HS-5 (cell line): ENCODE measurements around the gene SLC51A.

Experiments
- DNase-seq: peaks from one replicate; pipeline ENCODE4 v3.0.0-alpha.2; 2012; ENCODE audit warnings: low read depth

SLC51A gene

DNA sequence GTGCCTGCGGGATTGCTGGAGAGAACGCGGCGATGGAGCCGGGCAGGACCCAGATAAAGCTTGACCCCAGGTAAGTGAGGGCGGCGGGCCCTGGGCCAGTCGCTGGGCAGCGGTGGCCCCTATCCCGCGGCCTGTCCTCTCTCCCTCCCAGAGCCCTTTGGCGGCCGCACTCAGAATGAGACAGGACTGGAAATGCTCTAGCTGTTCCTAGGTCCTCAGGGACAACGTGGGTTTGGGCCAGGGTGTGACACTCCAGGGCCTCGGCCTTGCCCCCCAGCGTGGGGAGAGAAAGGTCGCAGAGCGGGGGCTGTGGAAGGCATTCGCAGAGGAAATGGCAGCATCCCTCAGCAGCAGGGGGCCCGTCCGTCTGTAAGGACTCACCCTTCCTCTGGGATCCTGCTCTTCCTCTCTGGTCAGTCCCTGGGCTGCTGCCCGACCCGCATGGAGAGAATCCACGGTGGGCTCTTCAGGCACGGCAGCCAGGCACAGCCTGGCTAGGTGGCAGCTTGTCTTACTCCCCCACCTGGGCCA is 412 bp downstream of the SLC51A start:
- DNase-seq: no peak

DNA sequence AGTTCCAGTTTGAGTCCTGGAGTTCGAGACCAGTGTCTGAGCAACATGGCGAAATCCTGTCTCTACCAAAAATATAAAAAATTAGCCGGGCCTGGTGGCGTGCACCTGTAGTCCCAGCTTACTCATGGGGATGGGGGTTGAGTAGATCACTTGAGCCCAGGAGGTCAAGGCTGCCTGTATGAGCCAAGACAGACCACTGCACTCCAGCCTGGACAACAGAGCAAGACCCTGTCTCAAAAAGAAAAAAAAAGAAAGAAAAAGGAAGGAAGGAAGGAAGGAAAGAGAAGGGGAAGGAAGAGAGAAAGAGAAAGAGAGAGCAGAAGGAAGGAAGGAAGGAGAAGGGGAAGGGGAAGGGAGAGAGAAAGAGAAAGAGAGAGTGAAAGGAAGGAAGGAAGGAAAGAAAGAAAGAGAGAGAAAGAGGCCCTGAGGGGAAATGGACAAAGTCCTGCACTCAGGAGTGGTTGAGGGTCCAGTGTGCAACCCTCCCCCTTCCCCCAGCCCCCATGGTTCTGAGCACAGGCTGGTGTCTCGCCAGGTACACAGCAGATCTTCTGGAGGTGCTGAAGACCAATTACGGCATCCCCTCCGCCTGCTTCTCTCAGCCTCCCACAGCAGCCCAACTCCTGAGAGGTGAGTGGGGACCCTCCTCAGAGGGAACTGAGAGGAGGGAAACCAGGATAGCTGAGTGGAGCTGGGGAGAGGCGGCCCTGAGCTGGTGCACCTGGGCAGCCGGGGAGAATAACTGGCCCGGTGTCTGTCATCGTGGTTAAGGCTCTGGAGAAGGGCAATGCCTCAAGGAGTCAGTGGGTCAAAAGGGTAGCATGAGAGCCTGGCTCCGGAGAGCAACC is 1.2 kb downstream of the SLC51A start:
- DNase-seq: no peak

DNA sequence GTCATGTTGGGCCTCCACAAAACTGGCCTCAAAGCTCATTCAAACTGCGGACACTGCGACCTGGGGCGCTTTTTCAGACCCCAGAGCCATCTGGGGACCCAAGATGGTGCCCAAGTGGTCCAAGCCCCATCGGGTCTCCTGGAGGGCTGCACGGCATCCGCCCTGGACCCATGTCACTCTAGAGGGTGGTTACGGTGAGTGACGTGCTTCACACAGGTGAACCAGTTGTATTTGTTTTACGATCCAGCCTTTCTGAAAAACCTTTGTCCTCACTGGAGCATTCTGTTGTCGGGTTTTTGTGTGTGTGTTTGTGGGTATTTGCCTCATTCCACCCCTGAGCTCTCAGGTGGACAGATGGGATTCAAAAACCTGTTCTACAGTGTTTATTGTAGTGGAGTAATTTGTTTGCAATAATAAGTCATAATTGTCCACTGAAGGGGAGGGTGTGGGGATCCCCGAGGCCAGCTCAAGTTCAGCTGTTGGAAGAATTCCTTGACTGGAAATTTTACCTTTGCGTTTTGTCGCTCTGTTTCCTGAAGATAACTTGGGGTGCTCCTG is 1.9 kb downstream of the SLC51A start:
- no peak for DNase-seq

DNA sequence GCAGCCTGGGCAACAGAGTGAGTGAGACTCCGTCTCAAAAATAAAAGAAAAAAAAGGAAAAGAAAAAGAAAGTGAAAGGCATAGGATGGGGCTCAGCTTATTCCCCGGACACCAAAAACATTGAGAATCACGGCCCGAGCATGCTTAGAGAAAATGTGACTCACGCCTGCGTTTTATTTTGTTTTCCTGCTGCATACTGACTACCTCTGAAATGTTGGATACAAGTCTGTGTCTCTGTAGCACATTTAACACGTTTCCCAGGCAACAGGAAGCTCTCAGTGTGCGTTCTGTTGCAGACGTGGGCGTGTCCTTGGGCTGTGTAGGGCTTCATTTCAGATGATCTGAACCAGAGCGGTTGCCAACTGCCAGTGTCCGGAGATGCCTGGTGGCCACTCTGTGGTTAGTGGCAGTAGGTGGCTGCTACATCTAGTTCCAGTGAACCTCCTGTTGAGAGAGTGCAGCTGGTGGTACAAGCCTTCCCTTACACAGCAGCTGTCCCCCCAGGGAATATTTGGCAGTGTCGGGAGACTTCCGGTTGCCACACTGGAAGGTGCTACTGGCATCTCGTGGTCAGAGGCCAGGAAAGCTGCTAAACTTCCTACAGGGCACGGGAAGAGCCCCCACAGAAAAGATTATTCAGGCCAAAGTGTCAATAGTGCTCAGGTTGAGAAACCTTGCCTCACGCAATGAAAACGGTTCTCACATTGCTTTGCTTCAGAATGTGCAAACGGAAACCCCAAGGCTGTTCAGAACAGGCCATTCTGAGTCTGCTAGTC is 3.0 kb downstream of the SLC51A start:
- peak; percentile 58 for DNase-seq

DNA sequence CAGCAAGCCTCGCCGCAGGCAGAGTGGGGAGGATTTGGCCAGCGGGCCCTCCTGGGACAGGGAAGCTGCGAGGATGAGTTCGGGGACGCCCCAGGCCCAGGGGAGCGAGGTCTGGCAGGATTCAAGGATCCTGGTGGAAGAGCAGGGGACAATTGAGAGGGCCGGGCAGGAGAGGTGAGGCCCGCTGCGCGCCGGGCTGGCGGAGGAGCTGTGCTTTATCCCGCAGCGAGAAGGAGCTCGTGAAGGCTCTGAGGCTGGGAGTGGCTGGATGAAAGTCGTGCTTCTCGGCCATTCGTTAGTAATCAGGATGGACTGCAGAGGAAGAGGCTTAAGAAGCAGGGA is 3.6 kb downstream of the SLC51A start:
- no peak for DNase-seq

GRCh38 chr3:196220587-196220986 is 4.3 kb downstream of the SLC51A start:
- no peak for DNase-seq

DNA sequence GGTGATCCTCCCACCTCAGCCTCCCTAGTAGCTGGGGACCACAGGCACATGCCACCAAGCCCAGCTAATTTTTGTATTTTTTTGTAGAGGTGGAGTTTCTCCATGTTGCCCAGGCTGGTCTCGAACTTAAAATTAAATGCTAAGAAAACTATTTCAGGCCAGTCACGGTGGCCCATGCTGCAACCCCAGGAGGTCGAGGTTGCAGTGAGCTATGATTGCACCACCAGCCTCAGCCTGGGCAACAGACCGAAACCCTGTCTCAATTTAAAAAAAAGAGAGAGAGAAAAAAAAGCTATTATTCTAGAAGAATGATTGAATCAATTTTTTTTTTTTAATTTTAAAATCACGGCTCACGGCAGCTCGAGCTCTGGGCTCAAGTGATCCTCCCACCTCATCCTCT is 4.7 kb downstream of the SLC51A start:
- no peak for DNase-seq

GRCh38 chr3:196222876-196223595 is 6.7 kb downstream of the SLC51A start:
- DNase-seq: no peak

DNA sequence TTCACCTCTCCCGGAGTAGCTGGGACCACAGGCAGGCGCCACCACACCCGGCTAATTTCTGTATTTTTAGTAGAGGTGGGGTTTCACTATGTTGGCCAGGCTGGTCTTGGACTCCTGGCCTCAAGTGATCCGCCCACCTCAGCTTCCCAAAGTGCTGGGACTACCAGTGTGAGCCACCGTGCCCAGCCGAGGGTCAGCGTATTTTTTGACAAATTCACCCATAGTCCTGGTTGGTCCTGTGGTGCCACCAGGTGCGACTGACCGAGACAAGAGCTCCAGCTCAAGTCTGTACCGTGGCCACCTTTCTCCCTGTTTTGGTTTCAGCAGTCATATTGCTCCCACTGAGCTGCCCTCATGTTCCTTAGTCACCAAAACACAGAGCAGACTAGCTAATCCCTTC is 8.8 kb downstream of the SLC51A start:
- no peak for DNase-seq

DNA sequence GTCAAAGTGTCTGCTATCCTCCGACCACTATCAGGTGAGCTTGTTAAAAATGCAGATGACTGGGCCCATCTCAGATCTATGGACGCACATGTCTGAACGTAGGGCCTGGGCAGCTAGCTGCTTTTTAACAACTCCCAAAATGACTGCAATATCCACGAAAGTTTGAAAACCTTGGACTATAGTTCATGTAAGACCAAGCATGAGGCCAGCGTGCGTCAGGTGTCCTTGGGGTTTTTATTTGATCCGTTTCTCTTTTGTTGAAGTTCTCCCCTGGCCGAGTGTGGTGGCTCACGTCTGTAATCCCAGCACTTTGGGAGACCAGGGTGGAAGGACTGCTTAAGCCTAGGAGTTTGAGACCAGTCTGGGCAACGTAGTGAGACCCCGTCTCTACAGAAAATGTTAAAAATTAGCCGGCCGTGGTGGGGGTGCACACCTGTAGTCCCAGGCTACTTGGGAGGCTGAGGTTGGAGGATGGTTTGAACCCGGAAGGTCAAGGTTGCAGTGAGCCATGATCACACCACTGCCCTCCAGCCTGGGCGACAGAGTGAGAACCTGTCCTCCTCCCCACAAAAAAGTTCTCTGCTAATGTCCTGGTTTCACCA is 9.5 kb downstream of the SLC51A start:
- DNase-seq: no peak

DNA sequence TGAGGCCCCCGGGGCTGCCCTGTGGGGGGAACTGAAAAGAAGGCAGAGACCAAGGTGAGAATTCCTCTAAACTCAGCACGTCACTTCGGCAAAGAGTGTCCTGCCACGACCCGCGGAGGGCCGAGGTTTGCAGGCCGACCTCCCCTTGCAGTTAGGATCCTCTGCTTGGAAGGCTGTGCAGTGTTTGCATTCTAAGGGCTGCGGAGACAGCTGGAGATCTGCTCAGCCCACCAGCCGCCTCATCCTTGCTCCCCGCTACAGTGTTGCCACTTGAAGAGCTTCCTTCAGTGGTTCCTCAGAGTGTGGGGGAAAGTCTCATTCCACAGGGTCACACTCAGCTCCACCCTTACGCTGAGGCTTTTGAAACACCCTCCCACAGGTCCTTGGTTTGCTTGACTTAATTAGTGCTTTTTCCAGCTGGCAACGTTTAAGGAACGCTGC is 10.8 kb downstream of the SLC51A start:
- no peak for DNase-seq

- no peak for DNase-seq
These were observed 11.5 kb downstream of the SLC51A start for GRCh38 chr3:196227629-196228493.

DNA sequence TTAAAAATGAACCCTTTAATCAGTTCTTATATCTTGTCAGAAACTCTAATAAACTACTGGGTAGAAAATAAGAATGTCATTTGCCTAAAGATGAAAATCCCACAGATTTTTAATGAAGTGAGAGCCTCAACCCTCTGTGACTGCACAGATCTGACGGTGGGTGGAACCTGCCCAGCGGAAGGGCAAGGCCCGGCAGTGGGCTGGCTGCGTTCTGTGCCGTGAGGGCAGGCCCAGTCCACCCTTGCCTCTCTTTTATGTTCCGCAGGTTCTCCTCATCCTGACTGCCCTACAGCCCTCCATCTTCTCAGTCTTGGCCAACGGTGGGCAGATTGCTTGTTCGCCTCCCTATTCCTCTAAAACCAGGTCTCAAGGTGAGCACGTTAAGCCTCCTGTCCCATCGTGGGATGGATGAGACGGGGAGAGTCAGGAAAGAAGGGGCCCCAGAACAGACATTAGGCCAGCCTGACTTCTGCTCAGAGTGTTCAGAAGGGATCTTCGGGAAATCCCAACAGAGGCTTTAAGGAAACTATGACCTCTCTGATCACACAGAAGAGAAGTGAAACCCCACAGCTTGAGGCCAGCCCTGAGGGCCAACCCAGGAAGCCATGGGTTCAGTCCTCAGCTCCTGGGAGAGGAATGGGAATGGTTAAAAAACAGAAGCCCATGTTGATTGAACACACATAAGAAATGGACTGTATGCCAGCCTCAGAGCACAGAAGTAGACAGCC is 16.0 kb downstream of the SLC51A start:
- no peak for DNase-seq

GRCh38 chr3:196232882-196233251 is 16.5 kb downstream of the SLC51A start:
- DNase-seq: no peak

DNA sequence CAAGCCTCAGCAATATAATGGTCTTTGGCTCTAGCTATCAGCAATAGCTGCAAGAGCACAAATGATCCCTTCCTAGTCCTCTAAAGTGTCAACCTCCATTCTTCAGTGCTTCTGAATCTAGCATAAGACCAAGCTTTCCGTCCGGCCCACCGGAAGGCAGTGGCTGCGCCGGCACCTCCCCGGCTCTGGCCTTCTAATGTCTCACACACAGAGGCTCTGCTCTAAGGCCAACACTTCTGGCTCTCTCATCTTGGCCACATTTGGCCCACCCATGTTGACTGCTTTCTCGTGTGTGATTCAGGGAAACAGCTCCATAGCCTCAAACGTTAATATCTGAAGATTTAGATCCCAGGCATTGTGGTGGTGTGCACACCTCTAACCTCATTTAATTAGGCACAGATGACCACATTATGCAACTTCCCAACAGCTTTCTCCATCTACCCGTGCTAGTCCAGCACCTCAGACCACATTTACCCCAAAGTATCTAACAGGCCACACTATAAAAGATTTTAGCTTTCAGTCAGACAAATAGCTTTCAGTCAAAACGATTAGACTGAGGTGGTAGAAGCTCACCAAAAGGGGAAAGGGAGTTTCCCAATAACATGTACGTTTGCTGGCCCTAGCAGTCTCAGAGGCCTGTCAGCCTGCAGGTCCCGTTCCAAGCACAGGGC is 19.3 kb downstream of the SLC51A start:
- DNase-seq: no peak

- DNase-seq: no peak
These were observed 19.9 kb downstream of the SLC51A start for GRCh38 chr3:196236223-196236622.

DNA sequence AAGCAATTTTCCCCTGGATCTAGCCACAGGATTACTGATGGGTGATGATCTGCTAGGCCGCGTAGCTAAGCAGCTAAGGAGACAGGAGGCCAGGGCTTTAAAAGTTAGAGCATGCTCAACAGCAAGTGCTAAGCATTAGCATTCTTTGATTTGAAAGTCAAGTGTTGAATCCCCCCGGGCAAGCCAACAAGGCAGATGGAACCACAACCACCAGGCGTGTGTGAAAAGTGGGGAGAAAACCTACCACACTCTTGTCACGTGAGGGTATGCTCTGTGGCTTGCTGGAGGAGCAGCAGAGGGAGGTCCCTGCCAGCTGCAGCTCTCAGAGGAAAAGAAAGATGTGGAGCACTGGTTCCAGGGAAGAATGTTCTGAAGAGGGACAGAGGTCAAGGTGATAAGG is 20.9 kb downstream of the SLC51A start:
- no peak for DNase-seq

- no peak for DNase-seq
These were observed 22.6 kb downstream of the SLC51A start for GRCh38 chr3:196238612-196239560.
